H1 (cell line): ENCODE data around the gene TUBB8. TPM values are rescaled to one million over a fixed set of nuclear protein-coding genes. Genes with fewer than 3 reads are reported as not detected.

Source experiments
- CHD7 ChIP-seq: fragments of 300-600 bp; sonication (generic); IDR thresholded peaks from 2 replicates; pipeline ENCODE4 v1.7.1; 2012; ENCODE audit warnings: low read length, moderate library complexity, mild to moderate bottlenecking, inconsistent platforms; ENCODE audit not compliant: insufficient replicate concordance
- SAP30 ChIP-seq: fragments of 300-600 bp; sonication (generic); IDR thresholded peaks from 2 replicates; pipeline ENCODE4 v1.7.1; 2012; ENCODE audit warnings: low read length, moderate library complexity, mild to moderate bottlenecking, inconsistent platforms; ENCODE audit not compliant: insufficient read depth, insufficient replicate concordance
- TAF1 ChIP-seq: IDR thresholded peaks from 2 replicates; pipeline ENCODE4 v1.6.1; 2011; ENCODE audit warnings: mild to moderate bottlenecking, low read depth, low read length
- polyA plus RNA-seq, 7 experiments: library from polyadenylated mRNA; depleted of rRNA in 3 of 7; stranded (reverse) in 5 of 7; unstranded in 2 of 7; fragments of >200 nt in 5 of 7; fragments of 200-250 nt in 2 of 7; gene quantifications; 1 replicate in 5 of 7; 2 replicates in 1 of 7; 4 replicates in 1 of 7; pipeline versions ENCODE4 v1.2.1 to v1.2.3, GENCODE V29; 2011 to 2013; ENCODE audit warnings: missing spikeins in 2 of 7, mixed read lengths in 2 of 7
- total RNA-seq: library from RNA; stranded (reverse); fragmentation: NEBNext Ultra II Directional; extraction: Animal tissue kit (Norgen Biotek cat#: 25700); gene quantifications from 2 replicates; pipeline ENCODE4 v1.2.1, GENCODE V29; 2021

TUBB8 gene
- total and polyA plus RNA-seq, 2 of the 8 experiments (the other 6 are each of a cell fraction or from before 2014, with no cell fraction given): 1.4 to 1.5 TPM

GRCh38 chr10:79532-80215 lies 30.6 kb upstream of the TUBB8 start (continued):
- TF ChIP-seq CHD7 (no peak), SAP30 (no peak), TAF1 (no peak)
